ENCODE data around the gene ANKS1B. TPM values are rescaled to one million over a fixed set of nuclear protein-coding genes. Genes with fewer than 3 reads are reported as not detected.
"Not testable (repeated sequence)": the region's sequence is repeated elsewhere in the genome, so short reads cannot be mapped to it uniquely, and the experiment has no call there.

ANKS1B gene
- total and polyA plus RNA-seq, 10 of the 15 experiments (the other 5 are each of a cell fraction or from before 2014, with no cell fraction given), result 0.16 to 1.3 (median 0.82) TPM; not detected in 7

DNA sequence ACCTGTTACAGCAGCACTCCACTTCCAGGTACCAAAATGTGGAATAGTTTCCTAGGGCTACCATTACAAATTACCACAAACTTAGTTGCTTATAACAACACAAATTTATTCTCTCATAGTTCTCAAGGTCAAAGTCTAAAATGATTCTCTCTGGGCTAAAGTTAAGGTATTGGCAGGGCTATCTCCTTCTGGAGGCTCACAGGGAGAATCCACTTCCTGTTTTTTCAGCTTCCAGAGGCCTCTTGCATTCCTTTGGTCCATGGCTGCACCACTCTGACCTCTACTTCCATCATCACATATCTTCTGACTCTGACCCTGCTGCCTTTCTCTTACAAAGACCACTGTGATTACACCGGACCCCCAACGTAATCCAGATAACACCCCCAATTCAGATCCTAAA, 340.1 kb downstream of the ANKS1B start:
- in situ Hi-C loops (cut with MboI), result no loop called here
- Histone ChIP-seq H3K27ac (ENCODE audit: control insufficient read depth, insufficient read depth) (no peak overlapping the region), H3K27me3 (replicated peaks in 1 of 2; ENCODE audit: control insufficient read depth in 2 of 2, insufficient read depth in 2 of 2, low read length in 1 of 2) (no peaks in the 10 kb centered on the region; a peak in 1 of 4 replicates), H4K20me1 (ENCODE audit: control insufficient read depth, insufficient read depth) (no peaks in the 10 kb centered on the region), H3K4me1 (ENCODE audit: control insufficient read depth, insufficient read depth, low read length) (no peaks in the 10 kb centered on the region), H3K79me2 (ENCODE audit: control insufficient read depth, insufficient read depth, low read length) (no peaks in the 10 kb centered on the region), H2AFZ (ENCODE audit: control insufficient read depth, low read depth, low read length) (no peak overlapping the region), H3K4me3 (no peak overlapping the region), H3K36me3 (ENCODE audit: control insufficient read depth in 2 of 2, insufficient read depth in 2 of 2, low read length in 1 of 2) (no peaks in the 10 kb centered on the region), H3K9ac (ENCODE audit: control insufficient read depth, insufficient read depth, low read length) (no peak overlapping the region), H3K9me3 (replicated peaks; ENCODE audit: control insufficient read depth, insufficient read depth, low read length) (no peaks in the 10 kb centered on the region), H3K4me2 (ENCODE audit: control insufficient read depth, insufficient read depth) (no peak overlapping the region)
- peak; percentile 29; the same call in 1 of the 2 replicates for TF ChIP-seq SPI1 (IDR thresholded peaks at IDR 0.05; ENCODE audit: borderline replicate concordance, insufficient read depth, low read depth, low read length)
- no peak for TF ChIP-seq RBBP5 (conservative IDR thresholded peaks at IDR 0.05)
- intact Hi-C loops (cut with micrococcal nuclease; ENCODE audit: unreplicated experiment), result no loop called here
- no TSS peak for BruUV-seq (replicated peaks)
- POLR2A ChIA-PET, result no interaction called here
- WGBS (ENCODE audit: insufficient coverage, insufficient replicate concordance, low lambda C conversion rate, missing lambda C conversion rate), result 21% methylated on average over 2 of the region's 2 CpGs
- RAD21 ChIA-PET (ENCODE audit: unreplicated experiment), result no interaction called here
- no peak for FAIRE-seq
- CTCF ChIA-PET, result no interaction called here
- DNase-seq (ENCODE audit: low read depth, low spot score), result no peak
- SMC1A ChIA-PET (ENCODE audit: uncharacterized antibody, unreplicated experiment), result no interaction called here
- ATAC-seq, result no peak

DNA sequence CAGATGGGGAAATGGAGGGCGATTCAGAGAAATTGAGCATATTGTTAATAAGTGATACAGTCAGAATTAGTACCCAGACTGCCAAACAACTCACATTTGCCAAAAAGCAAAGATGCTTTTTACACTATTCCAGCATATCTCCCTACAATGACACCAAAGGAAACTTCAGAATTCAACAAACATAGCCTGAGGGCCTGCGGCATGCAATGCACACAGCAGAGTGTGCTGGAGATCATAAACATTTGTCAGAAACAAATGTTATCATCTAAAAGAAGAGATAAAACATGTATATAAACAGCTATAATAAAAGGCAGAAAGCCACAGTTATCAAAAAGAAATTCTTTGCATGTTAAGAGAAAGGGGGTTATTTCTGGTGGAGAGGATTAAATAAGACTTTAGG, 357.3 kb downstream of the ANKS1B start:
- DNase-seq (ENCODE audit: low read depth, low spot score) (no peak), FAIRE-seq (no peak), ATAC-seq (no peak)
- Histone ChIP-seq H3K36me3 (ENCODE audit: control insufficient read depth in 2 of 2, insufficient read depth in 2 of 2, low read length in 1 of 2) (no peaks in the 10 kb centered on the region), H3K27ac (ENCODE audit: control insufficient read depth, insufficient read depth) (no peak overlapping the region), H3K4me1 (ENCODE audit: control insufficient read depth, insufficient read depth, low read length) (no peaks in the 10 kb centered on the region), H3K4me2 (ENCODE audit: control insufficient read depth, insufficient read depth) (no peak overlapping the region), H3K27me3 (replicated peaks in 1 of 2; ENCODE audit: control insufficient read depth in 2 of 2, insufficient read depth in 2 of 2, low read length in 1 of 2) (no peaks in the 10 kb centered on the region), H4K20me1 (ENCODE audit: control insufficient read depth, insufficient read depth) (no peaks in the 10 kb centered on the region), H3K4me3 (no peak overlapping the region), H2AFZ (ENCODE audit: control insufficient read depth, low read depth, low read length) (no peak overlapping the region), H3K79me2 (ENCODE audit: control insufficient read depth, insufficient read depth, low read length) (no peaks in the 10 kb centered on the region), H3K9me3 (replicated peaks; ENCODE audit: control insufficient read depth, insufficient read depth, low read length) (no peaks in the 10 kb centered on the region), H3K9ac (ENCODE audit: control insufficient read depth, insufficient read depth, low read length) (no peak overlapping the region)
- RAD21 ChIA-PET (ENCODE audit: unreplicated experiment), result no interaction called here
- intact Hi-C loops (cut with micrococcal nuclease; ENCODE audit: unreplicated experiment) (no loop called here), in situ Hi-C loops (cut with MboI) (no loop called here)
- SMC1A ChIA-PET (ENCODE audit: uncharacterized antibody, unreplicated experiment), result interaction anchor here (1.4 kb wide), 1 partner anchor 240 kb away, joined by 3 read pairs; no protein-coding TSS in a partner anchor
- 43% methylated on average over 2 of the region's 2 CpGs for WGBS (ENCODE audit: insufficient coverage, insufficient replicate concordance, low lambda C conversion rate, missing lambda C conversion rate)
- CTCF ChIA-PET, result no interaction called here
- POLR2A ChIA-PET, result no interaction called here
- TF ChIP-seq STAT3 (IDR thresholded peaks at IDR 0.05; ENCODE audit: low read depth, low read length) (no peak), POU2F2 (IDR thresholded peaks at IDR 0.05; ENCODE audit: borderline replicate concordance, low read depth, low read length) (no peak), BRCA1 (IDR thresholded peaks at IDR 0.05; ENCODE audit: low read depth, low read length) (no peak)
- BruUV-seq (replicated peaks), result no TSS peak

DNA sequence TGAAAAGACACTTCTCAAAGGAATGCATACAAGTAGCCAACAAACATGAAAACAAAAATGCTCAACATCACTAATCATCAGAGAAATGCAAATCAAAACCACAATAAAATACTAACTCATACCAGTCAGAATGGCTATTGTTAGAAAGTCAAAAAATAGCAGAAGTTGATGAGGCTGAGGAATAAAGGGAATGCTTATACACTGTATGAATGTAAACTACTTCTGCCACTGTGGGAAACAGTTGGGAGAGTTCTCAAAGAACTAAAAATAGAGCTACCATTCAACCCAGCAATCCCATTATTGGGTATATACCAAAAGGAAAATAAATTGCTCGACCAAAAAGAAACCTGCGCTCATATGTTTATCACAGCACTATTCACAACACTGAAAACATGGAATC, 360.1 kb downstream of the ANKS1B start:
- WGBS (ENCODE audit: insufficient coverage, insufficient replicate concordance, low lambda C conversion rate, missing lambda C conversion rate), result 66% methylated on average over 2 of the region's 2 CpGs

More for the DNA sequence above, 360.1 kb downstream of the ANKS1B start:
- RAD21 ChIA-PET (ENCODE audit: unreplicated experiment); H2AFZ ChIP-seq (ENCODE audit: control insufficient read depth, low read depth, low read length); POLR2A ChIA-PET; H4K20me1 ChIP-seq (ENCODE audit: control insufficient read depth, insufficient read depth); H3K79me2 ChIP-seq (ENCODE audit: control insufficient read depth, insufficient read depth, low read length); H3K27me3 ChIP-seq (replicated peaks in 1 of 2; ENCODE audit: control insufficient read depth in 2 of 2, insufficient read depth in 2 of 2, low read length in 1 of 2); H3K4me3 ChIP-seq; CTCF ChIA-PET; FAIRE-seq; H3K9me3 ChIP-seq (replicated peaks; ENCODE audit: control insufficient read depth, insufficient read depth, low read length); H3K27ac ChIP-seq (ENCODE audit: control insufficient read depth, insufficient read depth); H3K4me1 ChIP-seq (ENCODE audit: control insufficient read depth, insufficient read depth, low read length); DNase-seq (ENCODE audit: low read depth, low spot score); H3K4me2 ChIP-seq (ENCODE audit: control insufficient read depth, insufficient read depth); H3K9ac ChIP-seq (ENCODE audit: control insufficient read depth, insufficient read depth, low read length); SMC1A ChIA-PET (ENCODE audit: uncharacterized antibody, unreplicated experiment); ATAC-seq; H3K36me3 ChIP-seq (ENCODE audit: control insufficient read depth in 2 of 2, insufficient read depth in 2 of 2, low read length in 1 of 2); intact Hi-C loops (cut with micrococcal nuclease; ENCODE audit: unreplicated experiment); BruUV-seq (replicated peaks): not testable (repeated sequence)
- in situ Hi-C loops (cut with MboI), result loop anchor here (25.0 kb wide), 1 partner anchor 237 kb away; no protein-coding TSS in a partner anchor
